Measurements from ENCODE around the gene SACM1L.

SACM1L gene

GRCh38 chr3:45779746-45780735 lies 90.8 kb downstream of the SACM1L start:
- Histone ChIP-seq H3K79me2 (no peaks in the 10 kb centered on the region), H3K9ac (no peak overlapping the region), H3K4me1 (no peaks in the 10 kb centered on the region), H3K4me2 (ENCODE audit: low read length) (no peak overlapping the region), H3K27me3 (ENCODE audit: control insufficient read depth, insufficient read depth, low read length) (no peaks in the 10 kb centered on the region), H3K4me3 (ENCODE audit: low read depth, low read length) (no peak overlapping the region), H3K9me3 (ENCODE audit: control insufficient read depth, low read length) (no peaks in the 10 kb centered on the region), H3K27ac (no peak overlapping the region), H3K36me3 (ENCODE audit: control insufficient read depth, insufficient read depth, low read length) (no peaks in the 10 kb centered on the region), H2AFZ (no peak overlapping the region)
- no peak for TF ChIP-seq CTCF (IDR thresholded peaks at IDR 0.05)

GRCh38 chr3:45781271-45781670 lies 92.1 kb downstream of the SACM1L start:
- Histone ChIP-seq H3K9me3 (ENCODE audit: control insufficient read depth, low read length) (no peaks in the 10 kb centered on the region), H3K4me2 (ENCODE audit: low read length) (no peak overlapping the region), H3K9ac (no peak overlapping the region), H3K36me3 (ENCODE audit: control insufficient read depth, insufficient read depth, low read length) (no peaks in the 10 kb centered on the region), H3K79me2 (no peaks in the 10 kb centered on the region), H3K27ac (no peak overlapping the region), H2AFZ (no peak overlapping the region), H3K4me1 (no peaks in the 10 kb centered on the region), H3K4me3 (ENCODE audit: low read depth, low read length) (no peak overlapping the region), H3K27me3 (ENCODE audit: control insufficient read depth, insufficient read depth, low read length) (no peaks in the 10 kb centered on the region)
- TF ChIP-seq CTCF (IDR thresholded peaks at IDR 0.05), result no peak

GRCh38 chr3:45781841-45782240 lies 92.6 kb downstream of the SACM1L start:
- H3K36me3 ChIP-seq (ENCODE audit: control insufficient read depth, insufficient read depth, low read length), result no peaks in the 10 kb centered on the region
- H3K9me3 ChIP-seq (ENCODE audit: control insufficient read depth, low read length), result no peaks in the 10 kb centered on the region
- no peak for TF ChIP-seq CTCF (IDR thresholded peaks at IDR 0.05)
- H3K9ac ChIP-seq, result no peak overlapping the region
- H2AFZ ChIP-seq, result no peak overlapping the region
- H3K27ac ChIP-seq, result no peak overlapping the region
- H3K79me2 ChIP-seq, result no peaks in the 10 kb centered on the region
- H3K4me2 ChIP-seq (ENCODE audit: low read length), result no peak overlapping the region
- H3K27me3 ChIP-seq (ENCODE audit: control insufficient read depth, insufficient read depth, low read length), result no peaks in the 10 kb centered on the region
- no peak overlapping the region for H3K4me3 ChIP-seq (ENCODE audit: low read depth, low read length)
- H3K4me1 ChIP-seq, result no peaks in the 10 kb centered on the region

- Histone ChIP-seq H2AFZ (no peak overlapping the region), H3K9me3 (ENCODE audit: control insufficient read depth, low read length) (no peaks in the 10 kb centered on the region), H3K4me1 (no peaks in the 10 kb centered on the region), H3K4me3 (ENCODE audit: low read depth, low read length) (no peak overlapping the region), H3K36me3 (ENCODE audit: control insufficient read depth, insufficient read depth, low read length) (no peaks in the 10 kb centered on the region), H3K79me2 (no peaks in the 10 kb centered on the region), H3K27me3 (ENCODE audit: control insufficient read depth, insufficient read depth, low read length) (no peaks in the 10 kb centered on the region), H3K9ac (no peak overlapping the region), H3K4me2 (ENCODE audit: low read length) (no peak overlapping the region), H3K27ac (no peak overlapping the region)
- no peak for TF ChIP-seq CTCF (IDR thresholded peaks at IDR 0.05)
These were observed 93.2 kb downstream of the SACM1L start for GRCh38 chr3:45782381-45782780.
